ENCODE measurements around the gene EPB41L2.

Gene EPB41L2

DNA sequence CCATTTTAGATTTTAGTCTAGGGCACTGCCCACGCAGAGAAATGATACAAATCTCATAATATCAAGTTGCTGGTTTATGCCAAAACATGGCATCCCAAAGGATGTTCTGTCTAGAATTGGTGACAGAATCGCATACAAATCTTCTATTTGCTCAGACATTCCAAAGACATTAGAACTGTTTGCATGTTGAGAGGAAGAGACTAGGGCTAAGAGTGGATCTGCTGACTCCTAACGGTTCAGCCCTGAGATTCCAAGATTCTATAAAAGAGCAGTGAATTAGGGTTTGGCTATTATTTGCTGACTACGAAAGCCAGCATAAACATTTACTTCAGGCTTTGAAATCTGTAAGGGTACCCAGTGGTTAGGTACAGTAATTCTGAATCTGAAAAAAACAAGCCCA is 3.6 kb downstream of the EPB41L2 start:
- TF ChIP-seq TAF1 (IDR thresholded peaks at IDR 0.05; ENCODE audit: borderline replicate concordance, insufficient read depth, low read length), result no peak
- no peak for TF ChIP-seq SIN3A (IDR thresholded peaks at IDR 0.05; ENCODE audit: borderline replicate concordance, insufficient read depth, low read length)
- TF ChIP-seq POLR2AphosphoS5 (IDR thresholded peaks at IDR 0.05; ENCODE audit: low read depth, low read length), result no peak
- no peak for TF ChIP-seq FOXP2 (optimal IDR thresholded peaks at IDR 0.05; ENCODE audit: borderline replicate concordance, extremely low read depth, extremely low read length, insufficient read depth)
- TF ChIP-seq, protein P1, sequence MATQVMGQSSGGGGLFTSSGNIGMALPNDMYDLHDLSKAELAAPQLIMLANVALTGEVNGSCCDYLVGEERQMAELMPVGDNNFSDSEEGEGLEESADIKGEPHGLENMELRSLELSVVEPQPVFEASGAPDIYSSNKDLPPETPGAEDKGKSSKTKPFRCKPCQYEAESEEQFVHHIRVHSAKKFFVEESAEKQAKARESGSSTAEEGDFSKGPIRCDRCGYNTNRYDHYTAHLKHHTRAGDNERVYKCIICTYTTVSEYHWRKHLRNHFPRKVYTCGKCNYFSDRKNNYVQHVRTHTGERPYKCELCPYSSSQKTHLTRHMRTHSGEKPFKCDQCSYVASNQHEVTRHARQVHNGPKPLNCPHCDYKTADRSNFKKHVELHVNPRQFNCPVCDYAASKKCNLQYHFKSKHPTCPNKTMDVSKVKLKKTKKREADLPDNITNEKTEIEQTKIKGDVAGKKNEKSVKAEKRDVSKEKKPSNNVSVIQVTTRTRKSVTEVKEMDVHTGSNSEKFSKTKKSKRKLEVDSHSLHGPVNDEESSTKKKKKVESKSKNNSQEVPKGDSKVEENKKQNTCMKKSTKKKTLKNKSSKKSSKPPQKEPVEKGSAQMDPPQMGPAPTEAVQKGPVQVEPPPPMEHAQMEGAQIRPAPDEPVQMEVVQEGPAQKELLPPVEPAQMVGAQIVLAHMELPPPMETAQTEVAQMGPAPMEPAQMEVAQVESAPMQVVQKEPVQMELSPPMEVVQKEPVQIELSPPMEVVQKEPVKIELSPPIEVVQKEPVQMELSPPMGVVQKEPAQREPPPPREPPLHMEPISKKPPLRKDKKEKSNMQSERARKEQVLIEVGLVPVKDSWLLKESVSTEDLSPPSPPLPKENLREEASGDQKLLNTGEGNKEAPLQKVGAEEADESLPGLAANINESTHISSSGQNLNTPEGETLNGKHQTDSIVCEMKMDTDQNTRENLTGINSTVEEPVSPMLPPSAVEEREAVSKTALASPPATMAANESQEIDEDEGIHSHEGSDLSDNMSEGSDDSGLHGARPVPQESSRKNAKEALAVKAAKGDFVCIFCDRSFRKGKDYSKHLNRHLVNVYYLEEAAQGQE (IDR thresholded peaks at IDR 0.05; ENCODE audit: insufficient read depth in 1 of 2, low read depth in 2 of 2, low read length in 2 of 2), result no peak

DNA sequence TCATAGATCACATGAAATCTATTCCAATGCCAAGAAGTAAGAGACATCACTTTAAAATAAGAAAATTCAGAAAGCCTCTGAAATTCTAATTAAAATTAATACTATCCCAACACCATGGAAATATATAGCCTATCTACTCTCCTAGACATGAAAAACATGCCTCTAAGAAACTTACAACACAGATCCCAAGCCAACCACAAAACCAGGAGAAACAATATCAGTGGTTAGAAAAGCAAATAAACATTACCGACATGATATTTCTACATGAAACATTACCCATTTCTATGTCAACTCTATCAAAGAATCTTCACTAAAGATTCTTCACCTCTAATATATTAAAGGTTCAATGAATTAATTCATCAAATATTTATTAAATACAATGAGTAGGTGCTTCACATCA is 4.8 kb downstream of the EPB41L2 start:
- TF ChIP-seq POLR2AphosphoS5 (IDR thresholded peaks at IDR 0.05; ENCODE audit: low read depth, low read length) (no peak), FOXP2 (optimal IDR thresholded peaks at IDR 0.05; ENCODE audit: borderline replicate concordance, extremely low read depth, extremely low read length, insufficient read depth) (no peak), SIN3A (IDR thresholded peaks at IDR 0.05; ENCODE audit: borderline replicate concordance, insufficient read depth, low read length) (no peak), TAF1 (IDR thresholded peaks at IDR 0.05; ENCODE audit: borderline replicate concordance, insufficient read depth, low read length) (no peak)
- TF ChIP-seq, protein P1 (IDR thresholded peaks at IDR 0.05; ENCODE audit: insufficient read depth in 1 of 2, low read depth in 2 of 2, low read length in 2 of 2), result no peak

DNA sequence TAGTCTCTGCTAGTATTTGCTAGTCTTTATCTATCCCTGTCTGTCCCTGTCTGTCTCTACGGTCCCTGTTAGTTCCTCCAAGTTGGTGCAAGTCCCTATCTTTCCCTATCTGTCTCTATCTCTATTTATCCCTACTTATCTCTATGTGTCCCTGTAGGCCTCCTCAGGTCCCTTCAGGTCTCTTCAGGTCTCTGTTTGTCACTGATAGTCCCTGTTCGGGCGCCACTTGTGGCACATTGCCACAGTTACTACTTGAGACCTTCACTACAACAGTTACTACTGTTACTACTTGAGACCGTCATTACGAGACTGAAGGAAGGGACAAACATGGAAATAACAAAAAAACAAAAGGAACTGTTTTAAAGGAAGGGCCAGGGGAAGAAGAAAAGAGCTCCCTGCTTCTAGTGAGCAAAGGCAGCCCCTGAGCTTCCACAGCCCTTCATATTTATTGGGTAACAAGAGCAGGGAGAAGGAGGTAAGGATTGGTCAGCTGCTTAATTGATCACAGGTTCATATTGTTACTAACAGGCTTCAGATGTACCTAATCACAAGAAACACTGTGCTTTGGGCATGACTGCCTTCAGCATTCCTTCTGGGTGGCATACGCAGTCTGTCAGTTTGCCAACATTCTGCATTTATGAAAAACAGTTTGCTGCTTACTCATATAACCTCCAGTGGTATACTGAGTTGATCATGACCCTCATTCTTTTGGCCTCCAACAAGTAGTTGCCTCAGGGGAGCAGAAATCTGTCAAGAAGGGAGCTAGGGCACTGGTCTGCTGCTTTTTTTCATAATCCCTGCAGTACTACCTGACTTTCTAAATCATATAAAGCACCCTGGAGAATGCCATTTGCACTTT is 8.4 kb downstream of the EPB41L2 start:
- TF ChIP-seq POLR2AphosphoS5 (IDR thresholded peaks at IDR 0.05; ENCODE audit: low read depth, low read length) (no peak), FOXP2 (optimal IDR thresholded peaks at IDR 0.05; ENCODE audit: borderline replicate concordance, extremely low read depth, extremely low read length, insufficient read depth) (no peak), SIN3A (IDR thresholded peaks at IDR 0.05; ENCODE audit: borderline replicate concordance, insufficient read depth, low read length) (no peak), TAF1 (IDR thresholded peaks at IDR 0.05; ENCODE audit: borderline replicate concordance, insufficient read depth, low read length) (no peak)
- TF ChIP-seq, protein P1 (IDR thresholded peaks at IDR 0.05; ENCODE audit: insufficient read depth in 1 of 2, low read depth in 2 of 2, low read length in 2 of 2), result no peak

DNA sequence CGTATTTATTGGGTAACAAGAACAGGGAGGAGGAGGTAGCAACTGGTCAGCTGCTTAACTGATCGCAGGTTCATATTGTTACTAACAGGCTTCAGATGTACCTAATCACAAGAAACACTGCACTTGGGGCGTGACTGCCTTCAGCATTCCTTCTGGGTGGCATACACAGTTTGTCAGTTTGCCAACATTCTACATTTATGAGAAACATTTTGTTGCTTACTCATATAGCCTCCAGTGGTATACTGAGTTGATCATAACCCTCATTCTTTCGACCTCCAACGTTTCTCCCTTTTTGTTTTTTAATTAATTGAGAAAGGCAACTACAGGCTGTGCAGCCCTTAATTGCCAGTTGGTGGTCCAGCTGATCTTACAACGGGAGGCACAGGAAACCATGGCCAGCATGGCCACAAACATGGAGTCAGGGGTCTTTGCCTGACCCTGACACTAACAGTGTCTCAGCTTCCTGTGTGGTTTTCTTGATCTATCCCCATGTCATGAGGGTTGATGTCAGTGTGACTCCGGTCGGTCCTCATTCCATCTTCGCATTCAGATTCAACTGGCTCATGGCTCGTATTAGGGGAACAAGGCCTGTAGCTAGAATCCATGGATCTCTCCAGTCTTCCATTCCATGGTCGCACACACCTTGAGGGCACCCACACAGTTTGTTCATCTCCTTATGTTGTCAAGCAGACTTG is 9.4 kb downstream of the EPB41L2 start:
- TF ChIP-seq TAF1 (IDR thresholded peaks at IDR 0.05; ENCODE audit: borderline replicate concordance, insufficient read depth, low read length) (no peak), SIN3A (IDR thresholded peaks at IDR 0.05; ENCODE audit: borderline replicate concordance, insufficient read depth, low read length) (no peak), FOXP2 (optimal IDR thresholded peaks at IDR 0.05; ENCODE audit: borderline replicate concordance, extremely low read depth, extremely low read length, insufficient read depth) (no peak), POLR2AphosphoS5 (IDR thresholded peaks at IDR 0.05; ENCODE audit: low read depth, low read length) (no peak)
- TF ChIP-seq, protein P1 (IDR thresholded peaks at IDR 0.05; ENCODE audit: insufficient read depth in 1 of 2, low read depth in 2 of 2, low read length in 2 of 2), result no peak
